Lower lobe of right lung (tissue), 2 donors: ENCODE data around the gene MTF2. TPM values are rescaled to one million over a fixed set of nuclear protein-coding genes. Genes with fewer than 3 reads are reported as not detected.
"Not testable (repeated sequence)": the region's sequence is repeated elsewhere in the genome, so short reads cannot be mapped to it uniquely, and the experiment has no call there.

ENCODE experiments used
- ATAC-seq, 2 donors: fragments of 200-7000 bp; cut with Tn5 transposase; one replicate each; pipeline ENCODE4 v1.9.1; 2020 to 2022; ENCODE audit warnings: mild to moderate bottlenecking in 2 of 2, moderate library complexity in 2 of 2
- DNase-seq: peaks from one replicate; pipeline ENCODE4 v3.0.0-alpha.2; 2020
- H3K27ac ChIP-seq: fragments of 200-600 bp; one replicate; pipeline ENCODE4 v1.8.0; 2022
- H3K27me3 ChIP-seq: fragments of 200-600 bp; one replicate; pipeline ENCODE4 v1.8.0; 2022; ENCODE audit warnings: low read depth
- H3K36me3 ChIP-seq: fragments of 200-600 bp; one replicate; pipeline ENCODE4 v1.8.0; 2022; ENCODE audit warnings: mild to moderate bottlenecking
- H3K4me1 ChIP-seq: fragments of 200-600 bp; one replicate; pipeline ENCODE4 v1.8.0; 2022
- H3K4me3 ChIP-seq: fragments of 200-600 bp; one replicate; pipeline ENCODE4 v1.8.0; 2022; ENCODE audit warnings: mild to moderate bottlenecking
- H3K9me3 ChIP-seq: fragments of 200-600 bp; one replicate; pipeline ENCODE4 v1.8.0; 2022
- CTCF ChIP-seq: fragments of 200-600 bp; IDR thresholded peaks from one replicate; pipeline ENCODE4 v1.8.0; 2022; ENCODE audit warnings: antibody characterized with exemption, mild to moderate bottlenecking
- intact Hi-C: fragments of 100-400 bp; cut with DNase I; formaldehyde crosslinking; loops from one replicate; pipeline ENCODE4 v1.11.0; 2022
- total RNA-seq: library from RNA; stranded (reverse); fragmentation: NEBNext Ultra II Directional; extraction: Animal tissue kit (Norgen Biotek cat#: 25700); gene quantifications from one replicate; pipeline ENCODE4 v1.2.1, GENCODE V29; 2021
- donor health status: DM: no; HTN: yes; CAD: no; lungs with severe emphysema.

The MTF2 gene
- total RNA-seq, 1 donor from 2014 or later = 20.2 TPM

- ATAC-seq = peak in 1 of 2 donors; percentile 33
- no peak overlapping the region for H3K27ac ChIP-seq
These were observed 85.7 kb downstream of the MTF2 start for GRCh38 chr1:93164816-93165215.

GRCh38 chr1:93165895-93166294, 86.8 kb downstream of the MTF2 start:
- H3K36me3 ChIP-seq, H3K27me3 ChIP-seq, H3K4me3 ChIP-seq, DNase-seq, H3K4me1 ChIP-seq, intact Hi-C loops, ATAC-seq, H3K27ac ChIP-seq: not testable (repeated sequence)
- H3K9me3 ChIP-seq = peaks cover 12% of the 10 kb centered on the region

More at GRCh38 chr1:93164816-93165215, 85.7 kb downstream of the MTF2 start:
- H3K36me3 ChIP-seq = peaks cover 4% of the 10 kb centered on the region
- no peak overlapping the region for H3K4me3 ChIP-seq
- DNase-seq = no peak
- H3K27me3 ChIP-seq = no peaks in the 10 kb centered on the region
- intact Hi-C loops = no loop called here
- H3K4me1 ChIP-seq = no peaks in the 10 kb centered on the region
- H3K9me3 ChIP-seq = peaks cover 12% of the 10 kb centered on the region
- TF ChIP-seq CTCF = no peak

- TF ChIP-seq CTCF = no peak
- Histone ChIP-seq H3K27me3 (no peaks in the 10 kb centered on the region), H3K36me3 (no peaks in the 10 kb centered on the region), H3K27ac (no peak overlapping the region), H3K4me1 (peaks cover 6% of the 10 kb centered on the region), H3K4me3 (no peak overlapping the region), H3K9me3 (peaks cover 12% of the 10 kb centered on the region)
- DNase-seq (no peak), ATAC-seq (no peak)
- intact Hi-C loops = no loop called here
These were observed 87.9 kb downstream of the MTF2 start for GRCh38 chr1:93167006-93167405.

GRCh38 chr1:93170141-93170678, 91.1 kb downstream of the MTF2 start:
- H3K27ac ChIP-seq, H3K4me3 ChIP-seq, H3K36me3 ChIP-seq, ATAC-seq, H3K27me3 ChIP-seq, DNase-seq, intact Hi-C loops: not testable (repeated sequence)
- peaks cover 12% of the 10 kb centered on the region for H3K9me3 ChIP-seq
- peaks cover 26% of the 10 kb centered on the region for H3K4me1 ChIP-seq

- peaks cover 11% of the 10 kb centered on the region for H3K9me3 ChIP-seq
- H3K4me1 ChIP-seq = peaks cover 26% of the 10 kb centered on the region
- no peaks in the 10 kb centered on the region for H3K27me3 ChIP-seq
- H3K4me3 ChIP-seq = no peak overlapping the region
- DNase-seq (no peak), ATAC-seq (no peak)
- no peak overlapping the region for H3K27ac ChIP-seq
- intact Hi-C loops = no loop called here
- TF ChIP-seq CTCF = no peak
- H3K36me3 ChIP-seq = no peaks in the 10 kb centered on the region
These were observed 92.5 kb downstream of the MTF2 start for GRCh38 chr1:93171549-93172034.

GRCh38 chr1:93172778-93173177, 93.7 kb downstream of the MTF2 start:
- Histone ChIP-seq H3K4me3 (no peak overlapping the region), H3K4me1 (peaks cover 36% of the 10 kb centered on the region), H3K9me3 (peaks cover 5% of the 10 kb centered on the region), H3K27ac (no peak overlapping the region), H3K36me3 (no peaks in the 10 kb centered on the region), H3K27me3 (no peaks in the 10 kb centered on the region)
- no peak for DNase-seq
- intact Hi-C loops = no loop called here
- TF ChIP-seq CTCF = no peak
- ATAC-seq = no peak

GRCh38 chr1:93174638-93175037, 95.6 kb downstream of the MTF2 start:
- DNase-seq, H3K36me3 ChIP-seq, H3K9me3 ChIP-seq, H3K27me3 ChIP-seq, intact Hi-C loops, H3K27ac ChIP-seq, H3K4me3 ChIP-seq, ATAC-seq: not testable (repeated sequence)
- peaks cover 47% of the 10 kb centered on the region for H3K4me1 ChIP-seq
